Neuronal stem cell (in vitro differentiated cells): ENCODE measurements around the gene PTGIS.

Source experiments
- DNase-seq: peaks from one replicate; pipeline ENCODE4 v3.0.0-alpha.2; 2013; ENCODE audit warnings: low spot score
- H2AFZ ChIP-seq: one replicate; pipeline ENCODE4 v1.6.1; 2013; ENCODE audit warnings: mild to moderate bottlenecking, low read length, inconsistent platforms
- H2AK5ac ChIP-seq: 2 replicates; pipeline ENCODE4 v1.6.1; 2013; ENCODE audit warnings: low read depth, mild to moderate bottlenecking, inconsistent platforms, low read length, moderate library complexity, mixed read lengths
- H2BK120ac ChIP-seq: 2 replicates; pipeline ENCODE4 v1.6.1; 2013; ENCODE audit warnings: low read depth, mild to moderate bottlenecking, inconsistent platforms, low read length, moderate library complexity, mixed read lengths
- H2BK12ac ChIP-seq: one replicate; pipeline ENCODE4 v1.6.1; 2013; ENCODE audit warnings: low read length, inconsistent platforms
- H2BK15ac ChIP-seq: 2 replicates; pipeline ENCODE4 v1.6.1; 2013; ENCODE audit warnings: mild to moderate bottlenecking, low read length, inconsistent platforms, mixed read lengths
- H2BK5ac ChIP-seq: one replicate; pipeline ENCODE4 v1.6.1; 2013; ENCODE audit warnings: inconsistent platforms, mild to moderate bottlenecking, low read length, moderate library complexity
- H3K14ac ChIP-seq: one replicate; pipeline ENCODE4 v1.6.1; 2013; ENCODE audit warnings: low read length, inconsistent platforms
- H3K18ac ChIP-seq: 2 replicates; pipeline ENCODE4 v1.6.1; 2013; ENCODE audit warnings: low read length, inconsistent platforms
- H3K23ac ChIP-seq: 2 replicates; pipeline ENCODE4 v1.6.1; 2013; ENCODE audit warnings: low read depth, mild to moderate bottlenecking, mixed read lengths, low read length, inconsistent platforms; ENCODE audit not compliant: poor library complexity
- H3K27ac ChIP-seq: replicated peaks from 3 replicates; pipeline ENCODE4 v1.5.1; 2013; ENCODE audit warnings: low read length, inconsistent platforms
- H3K27me3 ChIP-seq, 3 experiments: 2 replicates each; pipeline ENCODE4 v1.6.1; 2013; ENCODE audit warnings: low read length in 3 of 3, mild to moderate bottlenecking in 2 of 3, inconsistent platforms in 1 of 3, low read depth in 1 of 3, mixed read lengths in 1 of 3, moderate library complexity in 1 of 3; ENCODE audit not compliant: control insufficient read depth in 3 of 3, insufficient read depth in 3 of 3
- H3K36me3 ChIP-seq, 2 donors: replicated peaks in 1 of 2; 2 replicates each; pipeline ENCODE4 v1.6.1; 2013; ENCODE audit warnings: low read length in 2 of 2; ENCODE audit not compliant: control insufficient read depth in 2 of 2, insufficient read depth in 2 of 2
- H3K4ac ChIP-seq: 2 replicates; pipeline ENCODE4 v1.6.1; 2013; ENCODE audit warnings: inconsistent platforms, mild to moderate bottlenecking, low read length, moderate library complexity
- H3K4me1 ChIP-seq, 2 donors: 1 replicate in 1 of 2; 2 replicates in 1 of 2; pipeline ENCODE4 v1.6.1; 2013; ENCODE audit warnings: low read length in 2 of 2, low read depth in 1 of 2; ENCODE audit not compliant: control insufficient read depth in 2 of 2, insufficient read depth in 1 of 2
- H3K4me2 ChIP-seq: one replicate; pipeline ENCODE4 v1.6.1; 2013; ENCODE audit warnings: mild to moderate bottlenecking, low read length, inconsistent platforms; ENCODE audit not compliant: insufficient read depth, poor library complexity, severe bottlenecking
- H3K4me3 ChIP-seq, 2 donors: 2 replicates each; pipeline ENCODE4 v1.5.1; 2013; ENCODE audit warnings: low read length in 2 of 2, mild to moderate bottlenecking in 2 of 2, inconsistent platforms in 1 of 2, moderate library complexity in 1 of 2
- H3K79me1 ChIP-seq: one replicate; pipeline ENCODE4 v1.6.1; 2013; ENCODE audit warnings: low read depth, mild to moderate bottlenecking, inconsistent platforms, low read length, moderate library complexity
- H3K9ac ChIP-seq: one replicate; pipeline ENCODE4 v1.6.1; 2013; ENCODE audit warnings: mild to moderate bottlenecking, low read depth, low read length, inconsistent platforms; ENCODE audit not compliant: poor library complexity
- H3K9me3 ChIP-seq, 2 donors: replicated peaks in 1 of 2; 2 replicates each; pipeline versions ENCODE3 to v1.6.1; 2013; ENCODE audit warnings: low read length in 2 of 2, mild to moderate bottlenecking in 2 of 2, inconsistent platforms in 1 of 2, low read depth in 1 of 2, mixed read lengths in 1 of 2, moderate library complexity in 1 of 2; ENCODE audit not compliant: control insufficient read depth in 2 of 2, insufficient read depth in 1 of 2
- H4K8ac ChIP-seq: one replicate; pipeline ENCODE4 v1.6.1; 2013; ENCODE audit warnings: low read depth, mild to moderate bottlenecking, inconsistent platforms, low read length, moderate library complexity
- H4K91ac ChIP-seq: one replicate; pipeline ENCODE4 v1.6.1; 2013; ENCODE audit warnings: low read length, low read depth, mild to moderate bottlenecking, inconsistent platforms; ENCODE audit not compliant: poor library complexity
- WGBS, 2 donors: extraction: QIAGEN DNeasy Blood & Tissue Kit; methylation state at CpG; one replicate each; pipeline ENCODE4 v1.1.7; 2013; ENCODE audit warnings: missing lambda C conversion rate in 2 of 2, mixed read lengths in 1 of 2; ENCODE audit not compliant: insufficient read length in 2 of 2, insufficient replicate concordance in 1 of 2; ENCODE audit errors: extremely low coverage in 2 of 2; 5-methylcytosine and 5-hydroxymethylcytosine counted together

PTGIS gene

GRCh38 chr20:49456646-49457045 is 111.3 kb downstream of the PTGIS start:
- no peak overlapping the region for H2BK120ac ChIP-seq
- H3K4me1 ChIP-seq = no peaks in the 10 kb centered on the region
- no peak overlapping the region for H3K4me2 ChIP-seq
- no peak overlapping the region for H3K4ac ChIP-seq
- no peaks in the 10 kb centered on the region for H3K9me3 ChIP-seq
- no peak overlapping the region for H2AFZ ChIP-seq
- no peak overlapping the region for H4K8ac ChIP-seq
- H4K91ac ChIP-seq = no peak overlapping the region
- no peaks in the 10 kb centered on the region for H3K36me3 ChIP-seq
- no peak overlapping the region for H2BK5ac ChIP-seq
- no peak overlapping the region for H3K9ac ChIP-seq
- WGBS, 2 donors = no CpG with 5 or more reads among the region's 6 CpGs
- H3K79me1 ChIP-seq = no peaks in the 10 kb centered on the region
- no peak for DNase-seq
- no peak overlapping the region for H3K14ac ChIP-seq
- H2AK5ac ChIP-seq = no peak overlapping the region
- H3K27me3 ChIP-seq = peaks cover 0 to 4% (median 0%) of the 10 kb centered on the region in 3 experiments
- no peak overlapping the region for H3K18ac ChIP-seq
- H3K27ac ChIP-seq = no peak overlapping the region
- no peak overlapping the region for H2BK15ac ChIP-seq
- no peak overlapping the region for H3K4me3 ChIP-seq
- H2BK12ac ChIP-seq = no peak overlapping the region
- no peak overlapping the region for H3K23ac ChIP-seq

GRCh38 chr20:49455691-49456090 is 112.2 kb downstream of the PTGIS start:
- Histone ChIP-seq H3K4me2 (no peak overlapping the region), H4K91ac (no peak overlapping the region), H2BK15ac (no peak overlapping the region), H2AFZ (no peak overlapping the region), H4K8ac (no peak overlapping the region), H3K79me1 (no peaks in the 10 kb centered on the region), H3K27me3 (peaks cover 0 to 4% (median 0%) of the 10 kb centered on the region in 3 experiments), H3K4ac (no peak overlapping the region), H3K14ac (no peak overlapping the region), H3K9ac (no peak overlapping the region), H3K18ac (no peak overlapping the region), H2BK120ac (no peak overlapping the region), H2BK12ac (no peak overlapping the region), H3K4me3 (no peak overlapping the region), H3K9me3 (no peaks in the 10 kb centered on the region), H3K36me3 (no peaks in the 10 kb centered on the region), H3K23ac (no peak overlapping the region), H3K4me1 (no peaks in the 10 kb centered on the region), H2AK5ac (no peak overlapping the region), H3K27ac (no peak overlapping the region), H2BK5ac (no peak overlapping the region)
- DNase-seq = no peak
- WGBS, 2 donors = no CpG with 5 or more reads among the region's 6 CpGs
